Neural crest cell (in vitro differentiated cells): ENCODE results near the gene HOXB1. TPM values are rescaled to one million over a fixed set of nuclear protein-coding genes. Genes with fewer than 3 reads are reported as not detected.

Source experiments
- DNase-seq: peaks from one replicate; pipeline ENCODE4 v3.0.0; 2021; ENCODE audit warnings: low read depth, mixed read lengths, low spot score
- H3K27ac Mint-ChIP-seq: one replicate; pipeline ENCODE4 v1.8.0; 2021; ENCODE audit warnings: mild to moderate bottlenecking, mixed read lengths; ENCODE audit not compliant: unreplicated experiment
- H3K27me3 Mint-ChIP-seq: 2 replicates; pipeline ENCODE4 v1.8.0; 2021; ENCODE audit warnings: low read depth, mild to moderate bottlenecking, mixed read lengths
- H3K36me3 Mint-ChIP-seq: 2 replicates; pipeline ENCODE4 v1.8.0; 2021; ENCODE audit warnings: low read depth, mild to moderate bottlenecking, mixed read lengths
- H3K4me1 Mint-ChIP-seq: 2 replicates; pipeline ENCODE4 v1.8.0; 2021; ENCODE audit warnings: mixed read lengths
- H3K4me3 Mint-ChIP-seq: one replicate; pipeline ENCODE4 v1.8.0; 2021; ENCODE audit warnings: mild to moderate bottlenecking, mixed read lengths
- H3K9me3 Mint-ChIP-seq: 2 replicates; pipeline ENCODE4 v1.8.0; 2021; ENCODE audit warnings: mixed read lengths
- total RNA-seq: library from RNA; stranded (reverse); gene quantifications from 2 replicates; pipeline ENCODE4 v1.2.1, GENCODE V29; 2021
- TF ChIP-seq, protein P1 (sequence below): fragments of 200-600 bp; sonication (generic); conservative IDR thresholded peaks from 2 replicates; pipeline ENCODE4 v1.5.0; 2021; ENCODE audit warnings: antibody characterized with exemption, mild to moderate bottlenecking

HOXB1 gene
- total RNA-seq, 1 donor from 2014 or later: 3.6 TPM

DNA sequence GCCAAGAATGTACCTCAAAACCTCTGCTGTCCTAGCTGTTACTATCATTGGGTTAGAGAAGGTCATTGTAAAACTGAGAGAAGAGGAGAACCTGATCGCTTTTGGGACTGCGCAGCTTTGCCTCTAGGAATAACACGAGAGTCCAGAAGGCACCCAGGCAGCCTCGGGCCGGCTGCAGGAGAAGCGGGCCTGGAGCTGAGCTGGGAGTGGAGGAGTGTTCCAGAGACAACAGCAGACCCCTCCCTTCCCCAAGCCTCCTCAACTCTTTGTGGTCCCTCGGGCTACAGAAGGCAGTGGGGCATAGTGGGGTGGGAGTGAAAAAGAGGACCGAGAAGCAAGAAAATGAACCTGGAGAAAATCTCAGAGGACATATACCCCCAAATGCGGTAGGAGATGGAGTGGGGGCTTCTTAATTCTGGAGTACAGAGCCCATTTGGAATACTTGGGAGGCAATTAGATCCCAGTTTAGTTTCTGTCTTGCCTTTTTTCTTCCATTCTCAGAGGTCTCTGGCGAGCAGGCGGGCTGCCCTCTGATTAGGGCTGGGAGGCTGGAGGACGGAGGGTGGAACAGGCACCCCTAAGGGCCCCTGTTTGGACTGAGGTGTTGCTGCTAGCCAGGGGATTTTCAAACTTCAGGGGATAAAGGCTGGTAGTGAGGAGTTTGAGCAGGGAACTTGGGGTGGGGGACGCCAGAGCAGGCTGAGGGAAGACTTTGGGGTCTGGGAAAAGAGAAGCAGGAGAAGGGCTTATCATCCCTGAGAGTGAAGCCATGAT is 27.4 kb upstream of the HOXB1 start:
- H3K27me3 Mint-ChIP-seq: peaks cover 99% of the 10 kb centered on the region
- no peaks in the 10 kb centered on the region for H3K9me3 Mint-ChIP-seq
- no peak for DNase-seq
- no peak overlapping the region for H3K27ac Mint-ChIP-seq
- peaks cover 47% of the 10 kb centered on the region for H3K4me1 Mint-ChIP-seq
- TF ChIP-seq, protein P1, sequence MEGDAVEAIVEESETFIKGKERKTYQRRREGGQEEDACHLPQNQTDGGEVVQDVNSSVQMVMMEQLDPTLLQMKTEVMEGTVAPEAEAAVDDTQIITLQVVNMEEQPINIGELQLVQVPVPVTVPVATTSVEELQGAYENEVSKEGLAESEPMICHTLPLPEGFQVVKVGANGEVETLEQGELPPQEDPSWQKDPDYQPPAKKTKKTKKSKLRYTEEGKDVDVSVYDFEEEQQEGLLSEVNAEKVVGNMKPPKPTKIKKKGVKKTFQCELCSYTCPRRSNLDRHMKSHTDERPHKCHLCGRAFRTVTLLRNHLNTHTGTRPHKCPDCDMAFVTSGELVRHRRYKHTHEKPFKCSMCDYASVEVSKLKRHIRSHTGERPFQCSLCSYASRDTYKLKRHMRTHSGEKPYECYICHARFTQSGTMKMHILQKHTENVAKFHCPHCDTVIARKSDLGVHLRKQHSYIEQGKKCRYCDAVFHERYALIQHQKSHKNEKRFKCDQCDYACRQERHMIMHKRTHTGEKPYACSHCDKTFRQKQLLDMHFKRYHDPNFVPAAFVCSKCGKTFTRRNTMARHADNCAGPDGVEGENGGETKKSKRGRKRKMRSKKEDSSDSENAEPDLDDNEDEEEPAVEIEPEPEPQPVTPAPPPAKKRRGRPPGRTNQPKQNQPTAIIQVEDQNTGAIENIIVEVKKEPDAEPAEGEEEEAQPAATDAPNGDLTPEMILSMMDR: no peak
- H3K4me3 Mint-ChIP-seq: peak overlapping the region; percentile 9
- peaks cover under 1% of the 10 kb centered on the region for H3K36me3 Mint-ChIP-seq

DNA sequence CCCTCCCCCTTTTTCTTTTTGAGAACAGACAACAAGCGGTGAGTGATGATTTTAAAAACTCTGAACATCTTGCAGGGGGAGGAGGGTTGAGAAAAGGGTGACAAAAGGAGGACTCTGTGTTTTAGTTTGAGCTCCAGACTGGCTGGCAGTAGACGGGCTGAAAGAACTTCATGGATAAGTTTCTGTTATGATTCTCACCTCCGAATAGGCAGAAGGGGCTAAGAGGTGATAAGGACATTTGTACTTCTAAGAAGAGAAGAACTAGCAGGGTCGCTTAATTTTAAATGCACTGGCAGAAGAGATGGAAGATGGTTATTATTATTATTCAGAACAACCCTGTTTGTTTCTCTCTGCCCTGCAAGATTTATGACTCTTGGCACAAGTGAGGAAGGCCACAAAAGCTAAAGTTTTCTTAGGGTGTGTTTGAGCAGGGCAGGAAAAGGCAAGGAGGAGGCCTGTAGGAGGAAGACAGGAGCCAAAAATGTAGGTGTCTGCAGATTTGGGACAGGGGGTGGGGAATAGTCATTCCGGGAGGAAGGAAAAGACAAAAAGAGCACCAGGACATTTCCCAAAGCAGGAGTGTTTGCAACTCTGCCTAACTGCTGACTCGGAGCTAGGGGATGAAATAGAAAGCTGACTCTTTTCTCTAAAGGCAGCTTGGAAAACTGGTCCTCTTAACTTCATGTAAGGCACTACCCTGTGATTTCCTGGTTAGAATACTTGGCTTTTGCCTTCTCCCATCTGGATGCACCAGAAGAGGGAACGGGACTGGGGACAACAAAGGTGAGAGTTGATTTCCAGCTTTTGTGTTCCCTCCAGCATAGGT is 26.0 kb upstream of the HOXB1 start:
- Mint-ChIP-seq H3K9me3 (no peaks in the 10 kb centered on the region), H3K27me3 (peaks cover 99% of the 10 kb centered on the region), H3K36me3 (peaks cover 3% of the 10 kb centered on the region), H3K27ac (no peak overlapping the region), H3K4me1 (peaks cover 46% of the 10 kb centered on the region), H3K4me3 (peak overlapping the region; percentile 66)
- TF ChIP-seq, protein P1: no peak
- DNase-seq: no peak

DNA sequence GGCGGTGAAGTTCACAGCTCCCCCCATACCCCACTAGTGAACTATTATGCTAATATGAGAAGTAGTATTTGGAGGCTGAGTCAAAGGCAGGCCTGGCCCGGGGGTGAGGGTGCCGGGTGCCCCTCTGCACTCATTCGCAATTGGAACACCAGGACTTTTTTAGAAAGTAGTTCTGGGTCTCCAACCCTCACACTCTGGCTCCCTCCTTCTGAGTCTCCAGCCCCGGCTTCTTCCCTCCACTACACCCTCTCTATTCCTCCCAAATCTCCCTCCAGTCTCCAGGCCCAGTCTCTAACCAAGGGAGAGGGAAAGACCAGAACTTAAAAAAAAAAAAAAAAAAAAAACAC is 25.4 kb upstream of the HOXB1 start:
- no peak for DNase-seq
- peaks cover 99% of the 10 kb centered on the region for H3K27me3 Mint-ChIP-seq
- peak overlapping the region; percentile 66 for H3K4me3 Mint-ChIP-seq
- TF ChIP-seq, protein P1: no peak
- peaks cover 4% of the 10 kb centered on the region for H3K36me3 Mint-ChIP-seq
- no peaks in the 10 kb centered on the region for H3K9me3 Mint-ChIP-seq
- no peak overlapping the region for H3K27ac Mint-ChIP-seq
- H3K4me1 Mint-ChIP-seq: peaks cover 49% of the 10 kb centered on the region

DNA sequence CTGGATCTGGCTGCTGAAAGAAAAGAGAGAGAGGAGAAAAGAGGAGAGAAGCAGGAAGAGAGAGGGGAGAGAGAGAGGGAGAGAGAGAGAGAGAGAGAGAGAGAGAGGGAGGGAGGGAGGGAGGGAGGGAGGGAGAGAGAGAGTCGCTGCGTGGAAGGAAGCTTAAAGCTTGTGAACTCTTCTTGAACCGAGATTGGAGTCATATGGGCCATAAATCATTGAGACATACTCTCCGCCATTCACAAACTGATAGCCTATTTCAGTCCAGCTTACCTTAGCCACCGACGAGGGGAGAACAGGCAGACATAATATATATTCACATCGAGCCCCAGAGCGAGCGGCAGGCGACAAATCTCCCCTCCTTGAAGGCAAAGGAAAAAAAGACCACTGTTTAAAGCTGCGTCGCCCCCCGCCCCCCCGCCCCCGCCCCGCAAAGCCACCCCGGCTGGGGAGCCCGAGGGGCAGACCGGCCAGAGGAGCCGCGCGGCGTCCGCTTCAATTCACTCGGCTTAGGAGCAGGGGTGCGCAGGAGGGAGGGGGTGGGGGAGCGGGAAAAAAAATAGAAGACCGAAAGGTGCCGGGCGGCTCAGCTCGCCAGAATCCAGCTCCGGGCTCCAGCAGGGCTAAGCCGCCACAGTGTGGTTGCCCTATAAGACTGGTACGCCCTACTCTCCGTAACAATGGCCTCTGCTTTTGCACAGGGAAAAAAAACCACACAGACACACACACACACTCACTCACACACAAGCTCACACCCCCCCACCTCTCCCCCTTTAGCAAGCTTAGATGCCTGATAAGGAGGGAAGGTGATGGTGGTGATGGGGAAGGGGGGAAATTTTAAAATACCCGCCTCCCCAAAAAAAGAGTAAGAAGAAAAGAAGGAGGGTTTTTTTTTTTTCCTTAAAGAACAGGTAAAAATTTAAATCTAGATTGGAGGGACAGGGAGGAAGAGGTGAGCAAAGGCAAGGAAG is 24.7 kb upstream of the HOXB1 start:
- H3K36me3 Mint-ChIP-seq: peaks cover 4% of the 10 kb centered on the region
- no peak for DNase-seq
- H3K27me3 Mint-ChIP-seq: peaks cover 99% of the 10 kb centered on the region
- H3K9me3 Mint-ChIP-seq: no peaks in the 10 kb centered on the region
- H3K4me1 Mint-ChIP-seq: peaks cover 51% of the 10 kb centered on the region
- H3K27ac Mint-ChIP-seq: no peak overlapping the region
- TF ChIP-seq, protein P1: no peak
- peak overlapping the region; percentile 78 for H3K4me3 Mint-ChIP-seq
